GM23338 (cell line): ENCODE results near the gene DNAH8. TPM values are rescaled to one million over a fixed set of nuclear protein-coding genes. Genes with fewer than 3 reads are reported as not detected.

Experiments used
- ATAC-seq: fragments of 200-7000 bp; cut with Tn5 transposase; 3 replicates; pipeline ENCODE4 v1.9.1; 2020
- DNase-seq: peaks from one replicate; pipeline ENCODE4 v3.0.0-alpha.2; 2015; ENCODE audit warnings: low spot score
- H2AFZ ChIP-seq: fragments of 200-600 bp; sonication (generic); 2 replicates; pipeline ENCODE4 v1.8.0; 2016; ENCODE audit warnings: antibody characterized with exemption, mild to moderate bottlenecking, moderate library complexity
- H3F3A ChIP-seq: fragments of 200-600 bp; sonication (generic); replicated peaks from 2 replicates; pipeline ENCODE4 v1.8.0; 2017; ENCODE audit warnings: antibody characterized with exemption, mixed run types, low read depth
- H3K27ac ChIP-seq: fragments of 200-600 bp; sonication (generic); 2 replicates; pipeline ENCODE4 v1.6.1; 2016; ENCODE audit warnings: low read depth
- H3K27me3 ChIP-seq: fragments of 200-600 bp; sonication (generic); 2 replicates; pipeline ENCODE4 v1.8.0; 2016; ENCODE audit warnings: mild to moderate bottlenecking, mixed run types, moderate library complexity; ENCODE audit not compliant: insufficient read depth
- H3K36me3 ChIP-seq: fragments of 200-600 bp; sonication (generic); 2 replicates; pipeline ENCODE4 v1.8.0; 2016; ENCODE audit warnings: mild to moderate bottlenecking; ENCODE audit not compliant: insufficient read depth
- H3K4me1 ChIP-seq: fragments of 200-600 bp; sonication (generic); 2 replicates; pipeline ENCODE4 v1.8.0; 2016; ENCODE audit warnings: mild to moderate bottlenecking, moderate library complexity; ENCODE audit not compliant: insufficient read depth
- H3K4me2 ChIP-seq: fragments of 200-600 bp; sonication (generic); 2 replicates; pipeline ENCODE4 v1.7.1; 2017; ENCODE audit warnings: mixed run types
- H3K4me3 ChIP-seq: fragments of 200-600 bp; sonication (generic); 2 replicates; pipeline ENCODE4 v1.6.1; 2016; ENCODE audit warnings: mixed run types
- H3K79me2 ChIP-seq: fragments of 200-600 bp; sonication (generic); replicated peaks from 2 replicates; pipeline ENCODE4 v1.8.0; 2017; ENCODE audit warnings: mild to moderate bottlenecking; ENCODE audit not compliant: insufficient read depth
- H3K9me2 ChIP-seq: fragments of 200-600 bp; sonication (generic); 2 replicates; pipeline ENCODE4 v1.8.0; 2017; ENCODE audit not compliant: insufficient read depth
- H4K20me1 ChIP-seq: fragments of 200-600 bp; sonication (generic); replicated peaks from 2 replicates; pipeline ENCODE4 v1.8.0; 2017; ENCODE audit warnings: mild to moderate bottlenecking; ENCODE audit not compliant: insufficient read depth
- H3K27ac Mint-ChIP-seq: 2 replicates; pipeline ENCODE4 v1.8.0; 2020; ENCODE audit warnings: inconsistent platforms, mild to moderate bottlenecking, moderate library complexity, mixed read lengths
- H3K27me3 Mint-ChIP-seq: 3 replicates; pipeline ENCODE4 v1.8.0; 2022; ENCODE audit warnings: low read depth, mild to moderate bottlenecking, moderate library complexity, mixed read lengths, inconsistent platforms; ENCODE audit not compliant: insufficient read depth, poor library complexity
- H3K36me3 Mint-ChIP-seq: 3 replicates; pipeline ENCODE4 v1.8.0; 2021; ENCODE audit warnings: low read depth, mild to moderate bottlenecking, inconsistent platforms, moderate library complexity, mixed read lengths
- H3K4me1 Mint-ChIP-seq: 3 replicates; pipeline ENCODE4 v1.8.0; 2020; ENCODE audit warnings: mild to moderate bottlenecking, inconsistent platforms, mixed read lengths
- H3K4me3 Mint-ChIP-seq: 3 replicates; pipeline ENCODE4 v1.8.0; 2021; ENCODE audit warnings: moderate library complexity, mild to moderate bottlenecking, inconsistent platforms, mixed read lengths
- H3K9me3 Mint-ChIP-seq: 3 replicates; pipeline ENCODE4 v1.8.0; 2020; ENCODE audit warnings: moderate library complexity, mild to moderate bottlenecking, inconsistent platforms, mixed read lengths
- CTCF ChIP-seq, 2 experiments: fragments of 200-600 bp in 1 of 2; sonication (generic) in 1 of 2; conservative IDR thresholded peaks; 2 replicates each; pipeline versions ENCODE4 v1.5.1 to v1.6.1; 2016 to 2017; ENCODE audit warnings: antibody characterized with exemption in 2 of 2, low read depth in 2 of 2, mild to moderate bottlenecking in 2 of 2, moderate library complexity in 1 of 2
- ETS1 ChIP-seq: IDR thresholded peaks from 2 replicates; pipeline ENCODE4 v1.6.1; 2016; ENCODE audit warnings: antibody characterized with exemption
- EZH2 ChIP-seq: fragments of 200-600 bp; sonication (generic); IDR thresholded peaks from one replicate; pipeline ENCODE4 v1.8.0; 2017; ENCODE audit warnings: antibody characterized with exemption, mild to moderate bottlenecking, low read depth; ENCODE audit not compliant: unreplicated experiment
- EZH2phosphoT487 ChIP-seq: fragments of 200-600 bp; sonication (generic); IDR thresholded peaks from one replicate; pipeline ENCODE4 v1.8.1; 2018; ENCODE audit warnings: antibody characterized with exemption; ENCODE audit not compliant: unreplicated experiment
- NANOG ChIP-seq: IDR thresholded peaks from 2 replicates; pipeline ENCODE4 v1.6.1; 2016; ENCODE audit warnings: antibody characterized with exemption, borderline replicate concordance
- POLR2AphosphoS5 ChIP-seq: IDR thresholded peaks from 2 replicates; pipeline ENCODE4 v1.6.1; 2016; ENCODE audit warnings: antibody characterized with exemption, low read depth
- REST ChIP-seq: IDR thresholded peaks from one replicate; pipeline ENCODE4 v1.6.1; 2018; ENCODE audit warnings: antibody characterized with exemption; ENCODE audit not compliant: unreplicated experiment
- STAT1 ChIP-seq: IDR thresholded peaks from one replicate; pipeline ENCODE4 v1.6.1; 2016; ENCODE audit warnings: antibody characterized with exemption; ENCODE audit not compliant: unreplicated experiment
- ZNF114 ChIP-seq: fragments of 250-450 bp; sonication (Bioruptor Pico); IDR thresholded peaks from 2 replicates; pipeline ENCODE4 v1.5.0; 2020; ENCODE audit warnings: mild to moderate bottlenecking, moderate library complexity
- ZNF331 ChIP-seq: fragments of 250-450 bp; sonication (Bioruptor Pico); IDR thresholded peaks from 2 replicates; pipeline ENCODE4 v1.5.0; 2020; ENCODE audit warnings: low read depth, mild to moderate bottlenecking, moderate library complexity
- polyA plus RNA-seq: library from polyadenylated mRNA; unstranded; fragments of >200 nt; fragmentation: Nextera tagmentation; extraction: Ambion mirVana; gene quantifications from 2 replicates; pipeline ENCODE4 v1.2.1, GENCODE V29; 2016
- total RNA-seq: library from RNA; depleted of rRNA; stranded (reverse); fragments of >200 nt; shearing (Covaris generic); gene quantifications from 2 replicates; pipeline ENCODE4 v1.2.3, GENCODE V29; 2014

Gene DNAH8
- total and polyA plus RNA-seq, 2 experiments from 2014 or later = 0.02 TPM; not detected in 1

- H3K27me3 Mint-ChIP-seq = no peaks in the 10 kb centered on the region
- peaks cover 16% of the 10 kb centered on the region for H3K4me1 Mint-ChIP-seq
- Histone ChIP-seq H3K79me2 (no peaks in the 10 kb centered on the region), H3K27me3 (no peaks in the 10 kb centered on the region), H2AFZ (no peak overlapping the region), H3K27ac (no peak overlapping the region), H3K4me1 (peaks cover 19% of the 10 kb centered on the region), H3K4me3 (no peak overlapping the region), H3K36me3 (no peaks in the 10 kb centered on the region), H3K4me2 (no peak overlapping the region), H4K20me1 (no peaks in the 10 kb centered on the region), H3K9me2 (no peaks in the 10 kb centered on the region), H3F3A (no peaks in the 10 kb centered on the region)
- ATAC-seq (no peak), DNase-seq (no peak)
- no peaks in the 10 kb centered on the region for H3K36me3 Mint-ChIP-seq
- H3K27ac Mint-ChIP-seq = no peak overlapping the region
- no peak overlapping the region for H3K4me3 Mint-ChIP-seq
- no peaks in the 10 kb centered on the region for H3K9me3 Mint-ChIP-seq
- TF ChIP-seq POLR2AphosphoS5 = no peak
These were observed 67.5 kb downstream of the DNAH8 start for GRCh38 chr6:38782616-38783015.

GRCh38 chr6:38783443-38784228 lies 68.5 kb downstream of the DNAH8 start:
- H3K27ac ChIP-seq = no peak overlapping the region
- no peaks in the 10 kb centered on the region for H3K36me3 Mint-ChIP-seq
- peak overlapping the region; percentile 90 for H2AFZ ChIP-seq
- ATAC-seq (peak; percentile 93), DNase-seq (peak; percentile 52)
- no peaks in the 10 kb centered on the region for H4K20me1 ChIP-seq
- H3K9me2 ChIP-seq = no peaks in the 10 kb centered on the region
- peak overlapping the region; percentile 21; the same call in 1 of the 2 replicates for H3K4me3 ChIP-seq
- peak overlapping the region; percentile 28; the same call in 1 of the 3 replicates for H3K4me3 Mint-ChIP-seq
- H3K36me3 ChIP-seq = no peaks in the 10 kb centered on the region
- H3K27ac Mint-ChIP-seq = no peak overlapping the region
- TF ChIP-seq POLR2AphosphoS5 (no peak), ZNF331 (CRISPR knock-in tag) (no peak), STAT1 (no peak), EZH2 (no peak), NANOG (no peak), CTCF (conservative IDR thresholded peaks at IDR 0.05; ENCODE audit: low read depth in 2 of 2) (no peak), REST (no peak), ZNF114 (CRISPR knock-in tag) (no peak), EZH2phosphoT487 (no peak), ETS1 (no peak)
- no peaks in the 10 kb centered on the region for H3K9me3 Mint-ChIP-seq
- peaks cover 18% of the 10 kb centered on the region for H3K4me1 Mint-ChIP-seq
- no peaks in the 10 kb centered on the region for H3F3A ChIP-seq
- no peaks in the 10 kb centered on the region for H3K27me3 ChIP-seq
- H3K4me2 ChIP-seq = peak overlapping the region; percentile 42
- H3K27me3 Mint-ChIP-seq = no peaks in the 10 kb centered on the region
- peaks cover 19% of the 10 kb centered on the region for H3K4me1 ChIP-seq
- no peaks in the 10 kb centered on the region for H3K79me2 ChIP-seq
